SIG-M5 (cell line): ENCODE measurements around the gene CLEC20A.

Source experiments
- DNase-seq: peaks from one replicate; lab custom pipeline; 2025; lab: John Stamatoyannopoulos, UW

The CLEC20A gene

GRCh38 chr1:178496410-178497135, at the start of gene CLEC20A:
Gene CLEC20A, minus strand, starts transcription at chr1:178496964. Its CDS starts 25 bp downstream, at chr1:178496939.
- no peak for DNase-seq

- DNase-seq = no peak
Measured at GRCh38 chr1:178544531-178544930, 47.8 kb upstream of the CLEC20A start.

GRCh38 chr1:178543290-178543607, 46.5 kb upstream of the CLEC20A start:
- DNase-seq = no peak

- DNase-seq = no peak
Measured at GRCh38 chr1:178542554-178543289, 46.0 kb upstream of the CLEC20A start.

- DNase-seq = no peak
Measured at GRCh38 chr1:178541829-178542553, 45.2 kb upstream of the CLEC20A start.

- DNase-seq = no peak
Measured at GRCh38 chr1:178541379-178541778, 44.6 kb upstream of the CLEC20A start.

GRCh38 chr1:178540646-178541045, 43.9 kb upstream of the CLEC20A start:
- no peak for DNase-seq

- no peak for DNase-seq
Measured at GRCh38 chr1:178540204-178540603, 43.4 kb upstream of the CLEC20A start.

GRCh38 chr1:178539291-178539690, 42.5 kb upstream of the CLEC20A start:
- DNase-seq = no peak

- DNase-seq = no peak
Measured at GRCh38 chr1:178538192-178538916, 41.6 kb upstream of the CLEC20A start.

GRCh38 chr1:178537382-178538090, 40.8 kb upstream of the CLEC20A start:
- no peak for DNase-seq

GRCh38 chr1:178536844-178537371, 40.1 kb upstream of the CLEC20A start:
- no peak for DNase-seq

GRCh38 chr1:178536329-178536728, 39.6 kb upstream of the CLEC20A start:
- DNase-seq = no peak

- DNase-seq = no peak
Measured at GRCh38 chr1:178534137-178534868, 37.5 kb upstream of the CLEC20A start.

GRCh38 chr1:178533121-178533946, 36.6 kb upstream of the CLEC20A start:
- DNase-seq = no peak

- no peak for DNase-seq
Measured at GRCh38 chr1:178532392-178532791, 35.6 kb upstream of the CLEC20A start.

GRCh38 chr1:178531887-178532286, 35.1 kb upstream of the CLEC20A start:
- DNase-seq = no peak

GRCh38 chr1:178530502-178530901, 33.7 kb upstream of the CLEC20A start:
- DNase-seq = no peak

- DNase-seq = no peak
Measured at GRCh38 chr1:178530037-178530402, 33.3 kb upstream of the CLEC20A start.
